ENCODE data around the gene XRRA1.

The XRRA1 gene

GRCh38 chr11:74927496-74927895 lies 21.4 kb downstream of the XRRA1 start:
- Histone ChIP-seq H3K4me1 (ENCODE audit: control insufficient read depth, insufficient read depth, low read length) (no peaks in the 10 kb centered on the region), H3K4me3 (ENCODE audit: low read depth, low read length) (no peak overlapping the region), H3K27ac (ENCODE audit: extremely low read depth, low read depth, low read length) (no peak overlapping the region), H3K9me3 (ENCODE audit: control insufficient read depth, insufficient read depth, low read depth, low read length) (no peaks in the 10 kb centered on the region), H3K36me3 (ENCODE audit: control insufficient read depth in 2 of 2, insufficient read depth in 1 of 2, low read length in 2 of 2) (peaks cover 0 to 13% of the 10 kb centered on the region in 2 experiments; a peak in 1 of 3 replicates)
- TF ChIP-seq ZNF837 (tag by site-specific recombination; IDR thresholded peaks at IDR 0.05) = no peak
- CTCF ChIA-PET = interaction anchor here (0.6 to 3.6 kb wide), 8 partner anchors 61 to 336 kb away, joined by 3 to 40 read pairs (median 9); partner anchors contain the start of gene NEU3
- POLR2A ChIA-PET = no interaction called here

DNA sequence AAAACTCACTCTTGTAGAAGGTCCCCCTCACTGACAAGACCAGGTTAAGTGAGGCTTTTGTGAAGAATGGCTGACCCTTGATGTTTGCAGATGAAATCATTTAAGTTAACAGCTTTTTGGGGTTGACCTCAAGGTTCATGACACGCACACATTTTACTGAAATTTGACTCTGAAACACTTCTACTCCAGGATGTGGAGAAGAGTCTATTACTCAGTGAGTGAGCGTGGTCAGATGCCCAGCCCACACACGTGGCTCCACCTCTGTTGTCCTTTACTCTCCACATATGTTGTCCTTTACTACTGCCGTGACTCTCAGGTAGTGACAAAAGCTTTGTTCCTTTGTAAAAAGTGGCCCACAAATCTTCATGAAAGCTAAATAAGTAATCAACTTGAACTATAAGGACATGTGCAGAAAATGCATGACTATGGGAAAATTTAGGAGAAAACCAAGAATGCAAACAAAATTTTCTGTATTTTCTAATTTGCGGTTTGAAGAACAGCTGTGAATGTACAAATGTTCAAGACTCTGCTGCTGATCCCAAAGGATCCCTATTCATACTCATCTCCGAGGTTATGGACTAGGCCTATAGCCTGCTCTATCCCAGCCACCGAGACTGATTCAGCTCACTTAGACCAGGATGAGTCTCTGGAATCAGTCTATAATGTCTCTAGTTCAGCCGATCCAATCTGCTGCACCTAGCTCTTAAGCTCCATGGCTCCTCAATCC lies 22.4 kb downstream of the XRRA1 start:
- CTCF ChIA-PET = interaction anchor here (0.6 to 2.8 kb wide), 14 partner anchors 19 to 458 kb away, joined by 3 to 22 read pairs (median 4); no protein-coding TSS in a partner anchor

DNA sequence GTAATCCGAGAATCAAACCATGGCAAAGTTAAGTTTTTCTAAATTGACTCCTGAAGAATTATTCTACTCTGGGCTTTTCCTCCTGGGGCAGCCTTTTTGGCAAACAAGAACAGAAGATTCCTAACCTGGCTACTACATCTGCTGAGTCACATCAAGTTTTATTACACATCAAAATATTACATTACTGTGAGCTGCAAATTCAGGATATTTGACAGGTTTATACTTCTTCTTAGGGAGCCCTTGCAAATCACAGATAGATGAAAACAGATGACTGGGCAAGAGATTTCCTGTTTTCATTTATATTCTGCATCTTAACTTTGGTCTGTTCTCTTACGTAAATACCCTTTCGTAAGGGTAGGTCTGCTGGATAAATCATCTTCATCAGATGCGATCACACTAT lies 23.6 kb downstream of the XRRA1 start:
- Histone ChIP-seq H3K36me3 (ENCODE audit: control insufficient read depth in 2 of 2, insufficient read depth in 1 of 2, low read length in 2 of 2) (peaks cover 0 to 18% of the 10 kb centered on the region in 2 experiments; a peak in 1 of 3 replicates), H3K4me1 (ENCODE audit: control insufficient read depth, insufficient read depth, low read length) (no peaks in the 10 kb centered on the region), H3K9me3 (ENCODE audit: control insufficient read depth, insufficient read depth, low read depth, low read length) (no peaks in the 10 kb centered on the region), H3K4me3 (ENCODE audit: low read depth, low read length) (no peak overlapping the region), H3K27ac (ENCODE audit: extremely low read depth, low read depth, low read length) (no peak overlapping the region)
- POLR2A ChIA-PET = no interaction called here
- TF ChIP-seq ZNF132 (tag by site-specific recombination; IDR thresholded peaks at IDR 0.05; ENCODE audit: borderline replicate concordance) (no peak), ZNF624 (tag by site-specific recombination; IDR thresholded peaks at IDR 0.05) (no peak), ZNF501 (tag by site-specific recombination; IDR thresholded peaks at IDR 0.05) (no peak), ZNF585B (tag by site-specific recombination; IDR thresholded peaks at IDR 0.05) (no peak), ZNF214 (tag by site-specific recombination; IDR thresholded peaks at IDR 0.05; ENCODE audit: borderline replicate concordance) (no peak), ZNF10 (tag by site-specific recombination; IDR thresholded peaks at IDR 0.05) (no peak), KLF8 (tag by site-specific recombination; IDR thresholded peaks at IDR 0.05) (no peak), ZNF521 (tag by site-specific recombination; IDR thresholded peaks at IDR 0.05) (no peak), ZNF830 (tag by site-specific recombination; IDR thresholded peaks at IDR 0.05; ENCODE audit: low read depth) (no peak), ZNF777 (tag by site-specific recombination; IDR thresholded peaks at IDR 0.05; ENCODE audit: borderline replicate concordance) (no peak), ZNF274 (IDR thresholded peaks at IDR 0.05; ENCODE audit: low read length) (no peak), ZNF274 (tag by site-specific recombination; IDR thresholded peaks at IDR 0.05; ENCODE audit: borderline replicate concordance) (no peak), REPIN1 (tag by site-specific recombination; IDR thresholded peaks at IDR 0.05; ENCODE audit: low read depth) (no peak), ZNF221 (tag by site-specific recombination; IDR thresholded peaks at IDR 0.05; ENCODE audit: borderline replicate concordance) (no peak), KLF17 (tag by site-specific recombination; IDR thresholded peaks at IDR 0.05) (no peak)
- TF ChIP-seq, protein P1, sequence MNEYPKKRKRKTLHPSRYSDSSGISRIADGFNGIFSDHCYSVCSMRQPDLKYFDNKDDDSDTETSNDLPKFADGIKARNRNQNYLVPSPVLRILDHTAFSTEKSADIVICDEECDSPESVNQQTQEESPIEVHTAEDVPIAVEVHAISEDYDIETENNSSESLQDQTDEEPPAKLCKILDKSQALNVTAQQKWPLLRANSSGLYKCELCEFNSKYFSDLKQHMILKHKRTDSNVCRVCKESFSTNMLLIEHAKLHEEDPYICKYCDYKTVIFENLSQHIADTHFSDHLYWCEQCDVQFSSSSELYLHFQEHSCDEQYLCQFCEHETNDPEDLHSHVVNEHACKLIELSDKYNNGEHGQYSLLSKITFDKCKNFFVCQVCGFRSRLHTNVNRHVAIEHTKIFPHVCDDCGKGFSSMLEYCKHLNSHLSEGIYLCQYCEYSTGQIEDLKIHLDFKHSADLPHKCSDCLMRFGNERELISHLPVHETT (tag by site-specific recombination; IDR thresholded peaks at IDR 0.05) = no peak
- CTCF ChIA-PET = interaction anchor here (0.8 to 2.8 kb wide), 8 partner anchors 13 to 323 kb away, joined by 3 to 22 read pairs (median 6); no protein-coding TSS in a partner anchor

More for the DNA sequence above, 22.4 kb downstream of the XRRA1 start:
- TF ChIP-seq ZNF335 (tag by site-specific recombination; conservative IDR thresholded peaks at IDR 0.05) (no peak), ZNF654 (tag by site-specific recombination; IDR thresholded peaks at IDR 0.05; ENCODE audit: low read depth) (no peak), ZNF274 (IDR thresholded peaks at IDR 0.05; ENCODE audit: low read length) (no peak), ZNF274 (tag by site-specific recombination; IDR thresholded peaks at IDR 0.05; ENCODE audit: borderline replicate concordance) (no peak), ZNF184 (tag by site-specific recombination; IDR thresholded peaks at IDR 0.05) (no peak), ZNF48 (tag by site-specific recombination; IDR thresholded peaks at IDR 0.05) (no peak), ZNF501 (tag by site-specific recombination; IDR thresholded peaks at IDR 0.05) (no peak), ZNF341 (tag by site-specific recombination; IDR thresholded peaks at IDR 0.05; ENCODE audit: low read depth) (no peak), ZNF433 (tag by site-specific recombination; IDR thresholded peaks at IDR 0.05; ENCODE audit: low read depth) (no peak), ZNF664 (tag by site-specific recombination; IDR thresholded peaks at IDR 0.05) (no peak), ZNF514 (tag by site-specific recombination; IDR thresholded peaks at IDR 0.05) (no peak), ZNF175 (tag by site-specific recombination; IDR thresholded peaks at IDR 0.05) (no peak), ZNF610 (tag by site-specific recombination; IDR thresholded peaks at IDR 0.05; ENCODE audit: borderline replicate concordance) (no peak), ZNF660 (tag by site-specific recombination; IDR thresholded peaks at IDR 0.05) (no peak), ZNF488 (tag by site-specific recombination; IDR thresholded peaks at IDR 0.05) (no peak), YY2 (tag by site-specific recombination; IDR thresholded peaks at IDR 0.05) (no peak), ZNF302 (tag by site-specific recombination; IDR thresholded peaks at IDR 0.05; ENCODE audit: low read depth) (no peak), ZNF473 (tag by site-specific recombination; IDR thresholded peaks at IDR 0.05) (no peak), ZNF596 (tag by site-specific recombination; IDR thresholded peaks at IDR 0.05) (no peak)
- POLR2A ChIA-PET = no interaction called here
- no peak overlapping the region for H3K27ac ChIP-seq (ENCODE audit: extremely low read depth, low read depth, low read length)
- H3K4me3 ChIP-seq (ENCODE audit: low read depth, low read length) = no peak overlapping the region
- peaks cover 0 to 10% of the 10 kb centered on the region in 2 experiments; a peak in 1 of 3 replicates for H3K36me3 ChIP-seq (ENCODE audit: control insufficient read depth in 2 of 2, insufficient read depth in 1 of 2, low read length in 2 of 2)
- no peaks in the 10 kb centered on the region for H3K9me3 ChIP-seq (ENCODE audit: control insufficient read depth, insufficient read depth, low read depth, low read length)
- H3K4me1 ChIP-seq (ENCODE audit: control insufficient read depth, insufficient read depth, low read length) = no peaks in the 10 kb centered on the region

Measured in HEK293 (cell line).